ENCODE data around the gene CLEC10A.

DNA sequence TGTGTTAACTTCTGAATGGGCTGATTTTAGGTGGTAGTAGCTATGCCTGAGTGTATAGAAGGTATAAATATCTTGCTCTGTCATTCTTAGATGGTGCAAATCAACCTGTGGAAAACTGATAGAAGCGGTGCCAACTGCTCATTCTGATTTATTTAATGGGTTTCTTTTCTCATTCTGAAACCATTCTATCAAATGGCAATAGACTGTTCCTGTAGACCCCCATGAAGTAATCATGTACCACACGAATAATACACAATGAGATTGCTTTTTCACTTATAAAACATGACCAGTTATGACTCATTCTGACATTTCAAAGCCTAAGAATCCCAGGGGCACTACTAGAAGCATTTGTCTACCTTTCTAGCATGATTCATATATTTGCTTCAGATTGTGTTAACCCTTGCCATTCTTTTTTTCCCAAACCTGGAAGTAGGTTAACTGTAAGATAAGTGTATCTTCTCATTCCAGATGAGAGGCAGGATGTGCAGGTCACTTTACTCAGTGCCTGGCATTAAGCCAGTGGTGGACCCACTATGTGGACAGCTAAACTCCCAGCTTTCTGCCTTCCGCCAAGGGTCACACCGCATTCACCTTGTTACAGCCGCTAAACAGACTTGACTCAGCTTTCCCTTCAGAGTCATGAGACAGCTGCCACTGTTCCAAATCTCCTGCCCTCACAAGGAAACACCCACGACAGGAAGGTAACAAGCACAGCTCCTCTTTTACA is 19.7 kb downstream of the CLEC10A start:
- TF ChIP-seq, protein P1, sequence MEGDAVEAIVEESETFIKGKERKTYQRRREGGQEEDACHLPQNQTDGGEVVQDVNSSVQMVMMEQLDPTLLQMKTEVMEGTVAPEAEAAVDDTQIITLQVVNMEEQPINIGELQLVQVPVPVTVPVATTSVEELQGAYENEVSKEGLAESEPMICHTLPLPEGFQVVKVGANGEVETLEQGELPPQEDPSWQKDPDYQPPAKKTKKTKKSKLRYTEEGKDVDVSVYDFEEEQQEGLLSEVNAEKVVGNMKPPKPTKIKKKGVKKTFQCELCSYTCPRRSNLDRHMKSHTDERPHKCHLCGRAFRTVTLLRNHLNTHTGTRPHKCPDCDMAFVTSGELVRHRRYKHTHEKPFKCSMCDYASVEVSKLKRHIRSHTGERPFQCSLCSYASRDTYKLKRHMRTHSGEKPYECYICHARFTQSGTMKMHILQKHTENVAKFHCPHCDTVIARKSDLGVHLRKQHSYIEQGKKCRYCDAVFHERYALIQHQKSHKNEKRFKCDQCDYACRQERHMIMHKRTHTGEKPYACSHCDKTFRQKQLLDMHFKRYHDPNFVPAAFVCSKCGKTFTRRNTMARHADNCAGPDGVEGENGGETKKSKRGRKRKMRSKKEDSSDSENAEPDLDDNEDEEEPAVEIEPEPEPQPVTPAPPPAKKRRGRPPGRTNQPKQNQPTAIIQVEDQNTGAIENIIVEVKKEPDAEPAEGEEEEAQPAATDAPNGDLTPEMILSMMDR (IDR thresholded peaks at IDR 0.05): no peak
- no peak for TF ChIP-seq POLR2A (IDR thresholded peaks at IDR 0.05)
